SK-N-SH treated with all-trans-retinoic acid at 6 μM for 48 hours (cell line): ENCODE results near the gene GPC3.

Experiments
- ATAC-seq: fragments of 200-7000 bp; cut with Tn5 transposase; 3 replicates; pipeline ENCODE4 v1.9.1; 2020; ENCODE audit warnings: mild to moderate bottlenecking, moderate library complexity
- GLIS3 ChIP-seq: fragments of 250-450 bp; sonication (Bioruptor Pico); IDR thresholded peaks from 2 replicates; pipeline ENCODE4 v1.5.0; 2020; ENCODE audit warnings: mild to moderate bottlenecking, moderate library complexity
- ISL1 ChIP-seq: fragments of 250-450 bp; sonication (Bioruptor Pico); IDR thresholded peaks from 2 replicates; pipeline ENCODE4 v2.1.2; 2022; ENCODE audit warnings: mild to moderate bottlenecking, moderate library complexity
- OSR1 ChIP-seq: fragments of 250-450 bp; sonication (Bioruptor Pico); IDR thresholded peaks from 2 replicates; pipeline ENCODE4 v1.8.0; 2022; ENCODE audit warnings: moderate library complexity, mild to moderate bottlenecking, inconsistent platforms
- POU6F1 ChIP-seq: fragments of 250-450 bp; sonication (Bioruptor Pico); IDR thresholded peaks from 2 replicates; pipeline ENCODE4 v1.8.0; 2021; ENCODE audit warnings: low read depth, mild to moderate bottlenecking, moderate library complexity, borderline replicate concordance
- PPARA ChIP-seq: fragments of 250-450 bp; sonication (Bioruptor Pico); IDR thresholded peaks from 2 replicates; pipeline ENCODE4 v1.5.0; 2020; ENCODE audit warnings: mild to moderate bottlenecking, borderline replicate concordance
- RARB ChIP-seq: fragments of 250-450 bp; sonication (Bioruptor Pico); IDR thresholded peaks from 2 replicates; pipeline ENCODE4 v1.8.0; 2021; ENCODE audit warnings: mild to moderate bottlenecking, moderate library complexity
- SNAI2 ChIP-seq: fragments of 250-450 bp; sonication (Bioruptor Pico); IDR thresholded peaks from 2 replicates; pipeline ENCODE4 v1.5.0; 2020; ENCODE audit warnings: mild to moderate bottlenecking, moderate library complexity
- TCF4 ChIP-seq: fragments of 250-450 bp; sonication (Bioruptor Pico); IDR thresholded peaks from 2 replicates; pipeline ENCODE4 v1.8.0; 2021; ENCODE audit warnings: mild to moderate bottlenecking, moderate library complexity, borderline replicate concordance
- TOX ChIP-seq: fragments of 250-450 bp; sonication (Bioruptor Pico); IDR thresholded peaks from 2 replicates; pipeline ENCODE4 v1.8.0; 2021; ENCODE audit warnings: mild to moderate bottlenecking, moderate library complexity, borderline replicate concordance
- TSHZ2 ChIP-seq: fragments of 250-450 bp; sonication (Bioruptor Pico); IDR thresholded peaks from 2 replicates; pipeline ENCODE4 v1.5.0; 2020; ENCODE audit warnings: mild to moderate bottlenecking, moderate library complexity
- ZC3H10 ChIP-seq: fragments of 250-450 bp; sonication (Bioruptor Pico); IDR thresholded peaks from 2 replicates; pipeline ENCODE4 v1.5.1; 2021; ENCODE audit warnings: mild to moderate bottlenecking, moderate library complexity
- ZFP3 ChIP-seq: fragments of 250-450 bp; sonication (Bioruptor Pico); IDR thresholded peaks from 2 replicates; pipeline ENCODE4 v1.5.0; 2020; ENCODE audit warnings: mild to moderate bottlenecking, moderate library complexity
- ZFP30 ChIP-seq: fragments of 450-650 bp; formaldehyde crosslinking; IDR thresholded peaks from 2 replicates; pipeline ENCODE4 v1.5.0; 2022; ENCODE audit warnings: mild to moderate bottlenecking, moderate library complexity
- ZNF565 ChIP-seq: fragments of 450-650 bp; formaldehyde crosslinking; conservative IDR thresholded peaks from 2 replicates; pipeline ENCODE4 v1.5.0; 2020; ENCODE audit warnings: low read depth, mild to moderate bottlenecking, moderate library complexity
- ZNF70 ChIP-seq: fragments of 450-650 bp; formaldehyde crosslinking; IDR thresholded peaks from 2 replicates; pipeline ENCODE4 v1.5.0; 2020; ENCODE audit warnings: mild to moderate bottlenecking, moderate library complexity
- ZNF8 ChIP-seq: fragments of 450-650 bp; formaldehyde crosslinking; IDR thresholded peaks from 2 replicates; pipeline ENCODE4 v1.5.0; 2020; ENCODE audit warnings: mild to moderate bottlenecking, moderate library complexity
- TF ChIP-seq, protein P1 (sequence below): fragments of 250-450 bp; sonication (Bioruptor Pico); IDR thresholded peaks from 2 replicates; pipeline ENCODE4 v1.5.1; 2021; ENCODE audit warnings: mild to moderate bottlenecking, moderate library complexity
- TF ChIP-seq, protein P2 (sequence below): fragments of 250-450 bp; sonication (Bioruptor Pico); IDR thresholded peaks from 2 replicates; pipeline ENCODE4 v1.5.1; 2020; ENCODE audit warnings: low read depth, mild to moderate bottlenecking, moderate library complexity
- TF ChIP-seq, protein P3 (sequence below): fragments of 250-450 bp; sonication (Bioruptor Pico); IDR thresholded peaks from 2 replicates; pipeline ENCODE4 v1.8.0; 2020; ENCODE audit warnings: mild to moderate bottlenecking, moderate library complexity, borderline replicate concordance

The GPC3 gene

DNA sequence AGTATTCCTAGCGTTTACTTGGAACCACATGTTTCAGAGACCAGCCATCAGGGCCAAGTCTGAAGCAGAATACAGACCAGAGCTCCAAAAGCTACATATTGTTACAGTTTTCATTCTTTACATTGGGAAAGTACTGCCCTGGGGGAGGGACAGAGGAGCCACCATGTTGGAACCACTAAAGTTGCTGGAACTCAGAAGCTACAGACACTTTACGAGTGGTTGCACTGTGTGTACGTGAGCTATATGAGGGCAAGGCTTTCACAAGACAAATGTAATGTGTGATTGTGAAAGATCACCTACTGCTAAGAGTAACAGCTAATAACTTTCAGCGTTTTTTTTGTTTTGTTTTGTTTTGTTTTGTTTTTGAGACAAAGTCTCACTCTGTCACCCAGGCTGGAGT lies 11.7 kb downstream of the GPC3 start:
- no peak for ATAC-seq
- TF ChIP-seq TCF4 (CRISPR knock-in tag): no peak
- TF ChIP-seq POU6F1 (CRISPR knock-in tag): no peak
- TF ChIP-seq ZNF70 (CRISPR knock-in tag): no peak
- TF ChIP-seq OSR1: no peak
- no peak for TF ChIP-seq RARB
- TF ChIP-seq PPARA: no peak
- TF ChIP-seq, protein P1, sequence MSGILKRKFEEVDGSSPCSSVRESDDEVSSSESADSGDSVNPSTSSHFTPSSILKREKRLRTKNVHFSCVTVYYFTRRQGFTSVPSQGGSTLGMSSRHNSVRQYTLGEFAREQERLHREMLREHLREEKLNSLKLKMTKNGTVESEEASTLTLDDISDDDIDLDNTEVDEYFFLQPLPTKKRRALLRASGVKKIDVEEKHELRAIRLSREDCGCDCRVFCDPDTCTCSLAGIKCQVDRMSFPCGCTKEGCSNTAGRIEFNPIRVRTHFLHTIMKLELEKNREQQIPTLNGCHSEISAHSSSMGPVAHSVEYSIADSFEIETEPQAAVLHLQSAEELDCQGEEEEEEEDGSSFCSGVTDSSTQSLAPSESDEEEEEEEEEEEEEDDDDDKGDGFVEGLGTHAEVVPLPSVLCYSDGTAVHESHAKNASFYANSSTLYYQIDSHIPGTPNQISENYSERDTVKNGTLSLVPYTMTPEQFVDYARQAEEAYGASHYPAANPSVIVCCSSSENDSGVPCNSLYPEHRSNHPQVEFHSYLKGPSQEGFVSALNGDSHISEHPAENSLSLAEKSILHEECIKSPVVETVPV (CRISPR knock-in tag): no peak
- TF ChIP-seq ZFP30 (CRISPR knock-in tag): no peak
- TF ChIP-seq TSHZ2 (CRISPR knock-in tag): no peak
- no peak for TF ChIP-seq ISL1
- TF ChIP-seq ZC3H10: no peak
- TF ChIP-seq, all 23 proteins: peak for 0

- no peak for ATAC-seq
Observed at GRCh38 chrX:133972916-133973315, 12.5 kb downstream of the GPC3 start.

GRCh38 chrX:133971586-133971985 lies 13.8 kb downstream of the GPC3 start:
- no peak for ATAC-seq
- TF ChIP-seq POU6F1 (CRISPR knock-in tag) (no peak), SNAI2 (no peak), ZNF565 (CRISPR knock-in tag) (no peak), TOX (no peak), TSHZ2 (CRISPR knock-in tag) (no peak), GLIS3 (CRISPR knock-in tag) (no peak), ISL1 (no peak), ZNF8 (CRISPR knock-in tag) (no peak), ZFP30 (CRISPR knock-in tag) (no peak), PPARA (no peak), TCF4 (CRISPR knock-in tag) (no peak)
- TF ChIP-seq, protein P1 (CRISPR knock-in tag): no peak
- TF ChIP-seq, protein P2, sequence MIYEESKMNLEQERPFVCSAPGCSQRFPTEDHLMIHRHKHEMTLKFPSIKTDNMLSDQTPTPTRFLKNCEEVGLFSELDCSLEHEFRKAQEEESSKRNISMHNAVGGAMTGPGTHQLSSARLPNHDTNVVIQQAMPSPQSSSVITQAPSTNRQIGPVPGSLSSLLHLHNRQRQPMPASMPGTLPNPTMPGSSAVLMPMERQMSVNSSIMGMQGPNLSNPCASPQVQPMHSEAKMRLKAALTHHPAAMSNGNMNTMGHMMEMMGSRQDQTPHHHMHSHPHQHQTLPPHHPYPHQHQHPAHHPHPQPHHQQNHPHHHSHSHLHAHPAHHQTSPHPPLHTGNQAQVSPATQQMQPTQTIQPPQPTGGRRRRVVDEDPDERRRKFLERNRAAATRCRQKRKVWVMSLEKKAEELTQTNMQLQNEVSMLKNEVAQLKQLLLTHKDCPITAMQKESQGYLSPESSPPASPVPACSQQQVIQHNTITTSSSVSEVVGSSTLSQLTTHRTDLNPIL (CRISPR knock-in tag): no peak
- TF ChIP-seq, protein P3, sequence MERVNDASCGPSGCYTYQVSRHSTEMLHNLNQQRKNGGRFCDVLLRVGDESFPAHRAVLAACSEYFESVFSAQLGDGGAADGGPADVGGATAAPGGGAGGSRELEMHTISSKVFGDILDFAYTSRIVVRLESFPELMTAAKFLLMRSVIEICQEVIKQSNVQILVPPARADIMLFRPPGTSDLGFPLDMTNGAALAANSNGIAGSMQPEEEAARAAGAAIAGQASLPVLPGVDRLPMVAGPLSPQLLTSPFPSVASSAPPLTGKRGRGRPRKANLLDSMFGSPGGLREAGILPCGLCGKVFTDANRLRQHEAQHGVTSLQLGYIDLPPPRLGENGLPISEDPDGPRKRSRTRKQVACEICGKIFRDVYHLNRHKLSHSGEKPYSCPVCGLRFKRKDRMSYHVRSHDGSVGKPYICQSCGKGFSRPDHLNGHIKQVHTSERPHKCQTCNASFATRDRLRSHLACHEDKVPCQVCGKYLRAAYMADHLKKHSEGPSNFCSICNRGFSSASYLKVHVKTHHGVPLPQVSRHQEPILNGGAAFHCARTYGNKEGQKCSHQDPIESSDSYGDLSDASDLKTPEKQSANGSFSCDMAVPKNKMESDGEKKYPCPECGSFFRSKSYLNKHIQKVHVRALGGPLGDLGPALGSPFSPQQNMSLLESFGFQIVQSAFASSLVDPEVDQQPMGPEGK (CRISPR knock-in tag): no peak

More at GRCh38 chrX:133972916-133973315, 12.5 kb downstream of the GPC3 start:
- no peak for TF ChIP-seq RARB
- TF ChIP-seq ZNF70 (CRISPR knock-in tag): no peak
- TF ChIP-seq, protein P1 (CRISPR knock-in tag): no peak
- TF ChIP-seq ZFP3 (CRISPR knock-in tag): no peak
- TF ChIP-seq ISL1: no peak
